Thoracic aorta (tissue), 2 donors: ENCODE results near the gene DOC2B. TPM values are rescaled to one million over a fixed set of nuclear protein-coding genes. Genes with fewer than 3 reads are reported as not detected.
"Not testable (repeated sequence)": the region's sequence is repeated elsewhere in the genome, so short reads cannot be mapped to it uniquely, and the experiment has no call there.

Experiments used
- ATAC-seq: fragments of 150-250 bp; one replicate; pipeline ENCODE4 v1.8.0; 2017; ENCODE audit warnings: low read depth; ENCODE audit not compliant: insufficient number of reproducible peaks, low FRiP score
- DNase-seq: peaks from one replicate; pipeline ENCODE4 v3.0.0-alpha.2; 2020; ENCODE audit warnings: low spot score
- H3K27ac ChIP-seq, 2 donors: fragments of 200-600 bp; sonication (generic); 1 replicate in 1 of 2; 2 replicates in 1 of 2; pipeline ENCODE4 v1.5.1; 2016; ENCODE audit warnings: mild to moderate bottlenecking in 2 of 2, moderate library complexity in 2 of 2
- H3K27me3 ChIP-seq: fragments of 200-600 bp; sonication (generic); replicated peaks from 2 replicates; pipeline ENCODE4 v1.6.0; 2016; ENCODE audit warnings: mild to moderate bottlenecking; ENCODE audit not compliant: insufficient read depth
- H3K36me3 ChIP-seq: fragments of 200-600 bp; sonication (generic); one replicate; pipeline ENCODE4 v1.5.1; 2016
- H3K4me1 ChIP-seq, 2 donors: fragments of 200-600 bp; sonication (generic); 1 replicate in 1 of 2; 2 replicates in 1 of 2; pipeline versions ENCODE4 v1.5.1 to v1.6.0; 2016; ENCODE audit warnings: low read depth in 2 of 2, mild to moderate bottlenecking in 1 of 2; ENCODE audit not compliant: control insufficient read depth in 1 of 2
- H3K4me3 ChIP-seq: fragments of 200-600 bp; sonication (generic); 2 replicates; pipeline ENCODE4 v1.5.1; 2016; ENCODE audit warnings: mild to moderate bottlenecking
- H3K9me3 ChIP-seq: fragments of 200-600 bp; sonication (generic); 2 replicates; pipeline ENCODE4 v1.5.1; 2016
- total RNA-seq, 2 donors: library from RNA; depleted of rRNA; stranded (reverse); fragments of >200 nt; gene quantifications; one replicate each; pipeline versions ENCODE4 v1.1.0 to v1.2.3, GENCODE V29; 2016
- TF ChIP-seq, protein P1 (sequence below): fragments of 200-600 bp; sonication (generic); IDR thresholded peaks from one replicate; pipeline ENCODE4 v1.5.1; 2019; ENCODE audit warnings: antibody characterized with exemption

DOC2B gene
- total RNA-seq, 2 donors from 2014 or later: 4.2 to 7.5 TPM

DNA sequence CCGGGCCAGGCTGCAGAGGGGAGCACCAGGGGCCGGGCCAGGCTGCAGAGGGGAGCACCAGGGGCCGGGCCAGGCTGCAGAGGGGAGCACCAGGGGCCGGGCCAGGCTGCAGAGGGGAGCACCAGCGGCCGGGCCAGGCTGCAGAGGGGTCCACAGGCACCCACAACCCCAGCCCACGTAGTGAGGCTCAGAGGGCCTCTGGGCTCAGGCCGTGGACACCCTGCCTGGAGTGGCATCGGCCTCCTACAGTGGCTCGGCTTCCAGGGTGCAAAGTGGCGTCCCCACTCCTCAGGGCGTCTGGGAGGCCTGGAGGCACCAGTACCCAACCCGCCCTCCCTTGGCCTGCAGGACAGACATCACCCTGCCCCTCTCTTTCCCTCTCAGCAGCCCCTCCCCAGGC, 9.6 kb downstream of the DOC2B start:
- H3K4me3 ChIP-seq: no peak overlapping the region
- H3K9me3 ChIP-seq: no peaks in the 10 kb centered on the region
- no peaks in the 10 kb centered on the region for H3K27me3 ChIP-seq
- no peak overlapping the region for H3K27ac ChIP-seq
- H3K4me1 ChIP-seq: no peaks in the 10 kb centered on the region
- ATAC-seq (no peak), DNase-seq (no peak)
- no peaks in the 10 kb centered on the region for H3K36me3 ChIP-seq
- TF ChIP-seq, protein P1, sequence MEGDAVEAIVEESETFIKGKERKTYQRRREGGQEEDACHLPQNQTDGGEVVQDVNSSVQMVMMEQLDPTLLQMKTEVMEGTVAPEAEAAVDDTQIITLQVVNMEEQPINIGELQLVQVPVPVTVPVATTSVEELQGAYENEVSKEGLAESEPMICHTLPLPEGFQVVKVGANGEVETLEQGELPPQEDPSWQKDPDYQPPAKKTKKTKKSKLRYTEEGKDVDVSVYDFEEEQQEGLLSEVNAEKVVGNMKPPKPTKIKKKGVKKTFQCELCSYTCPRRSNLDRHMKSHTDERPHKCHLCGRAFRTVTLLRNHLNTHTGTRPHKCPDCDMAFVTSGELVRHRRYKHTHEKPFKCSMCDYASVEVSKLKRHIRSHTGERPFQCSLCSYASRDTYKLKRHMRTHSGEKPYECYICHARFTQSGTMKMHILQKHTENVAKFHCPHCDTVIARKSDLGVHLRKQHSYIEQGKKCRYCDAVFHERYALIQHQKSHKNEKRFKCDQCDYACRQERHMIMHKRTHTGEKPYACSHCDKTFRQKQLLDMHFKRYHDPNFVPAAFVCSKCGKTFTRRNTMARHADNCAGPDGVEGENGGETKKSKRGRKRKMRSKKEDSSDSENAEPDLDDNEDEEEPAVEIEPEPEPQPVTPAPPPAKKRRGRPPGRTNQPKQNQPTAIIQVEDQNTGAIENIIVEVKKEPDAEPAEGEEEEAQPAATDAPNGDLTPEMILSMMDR: no peak

DNA sequence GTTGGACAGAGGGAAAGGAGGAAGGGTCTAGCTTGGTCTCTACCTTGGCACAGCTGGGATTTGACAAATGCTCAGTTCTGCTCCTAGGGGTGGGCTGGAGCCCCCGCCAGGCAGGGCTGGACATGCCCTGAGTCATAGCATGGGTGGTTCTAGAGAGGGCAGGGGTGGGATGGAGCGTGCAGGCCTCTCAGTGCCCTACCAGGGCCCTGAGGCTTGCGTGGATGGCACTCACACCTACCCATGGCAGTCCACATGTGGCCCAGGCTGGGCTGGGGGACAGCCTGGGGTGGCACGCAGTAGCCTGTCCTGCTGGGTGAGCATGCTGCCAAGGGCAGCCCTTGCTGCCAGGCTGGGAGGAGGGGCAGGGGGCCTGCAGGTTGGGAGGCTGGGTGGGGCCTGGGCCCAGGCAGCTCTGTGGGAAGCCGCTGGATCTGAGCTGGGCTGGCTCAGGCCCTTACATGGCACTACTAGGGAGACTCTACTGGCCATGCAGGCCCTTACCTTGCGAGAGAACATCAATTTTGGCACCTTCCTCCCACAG, 11.2 kb downstream of the DOC2B start:
- no peaks in the 10 kb centered on the region for H3K27me3 ChIP-seq
- H3K9me3 ChIP-seq: no peaks in the 10 kb centered on the region
- no peak overlapping the region for H3K4me3 ChIP-seq
- H3K27ac ChIP-seq: no peak overlapping the region
- ATAC-seq: no peak
- H3K36me3 ChIP-seq: no peaks in the 10 kb centered on the region
- no peak for DNase-seq
- no peaks in the 10 kb centered on the region for H3K4me1 ChIP-seq
- TF ChIP-seq, protein P1: no peak

DNA sequence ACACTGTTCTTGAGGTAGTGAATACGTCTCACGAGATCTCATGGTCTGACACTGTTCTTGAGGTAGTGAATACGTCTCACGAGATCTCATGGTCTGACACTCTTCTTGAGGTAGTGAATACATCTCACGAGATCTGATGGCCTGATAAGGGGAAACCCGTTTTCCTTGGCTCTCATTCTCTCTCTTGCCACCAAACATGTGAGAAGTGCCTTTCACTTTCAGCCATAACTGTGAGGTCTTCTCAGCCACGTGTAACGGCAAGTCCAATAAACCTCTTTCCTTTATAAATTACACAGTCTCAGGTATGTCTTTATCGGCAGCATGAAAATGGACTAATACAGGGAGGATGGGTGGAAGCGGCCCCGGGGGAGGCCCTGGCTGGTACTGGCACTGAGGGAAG, 12.8 kb downstream of the DOC2B start:
- not testable (repeated sequence) for H3K27ac ChIP-seq, ATAC-seq, H3K4me1 ChIP-seq, H3K27me3 ChIP-seq, H3K4me3 ChIP-seq, H3K36me3 ChIP-seq, DNase-seq, H3K9me3 ChIP-seq

DNA sequence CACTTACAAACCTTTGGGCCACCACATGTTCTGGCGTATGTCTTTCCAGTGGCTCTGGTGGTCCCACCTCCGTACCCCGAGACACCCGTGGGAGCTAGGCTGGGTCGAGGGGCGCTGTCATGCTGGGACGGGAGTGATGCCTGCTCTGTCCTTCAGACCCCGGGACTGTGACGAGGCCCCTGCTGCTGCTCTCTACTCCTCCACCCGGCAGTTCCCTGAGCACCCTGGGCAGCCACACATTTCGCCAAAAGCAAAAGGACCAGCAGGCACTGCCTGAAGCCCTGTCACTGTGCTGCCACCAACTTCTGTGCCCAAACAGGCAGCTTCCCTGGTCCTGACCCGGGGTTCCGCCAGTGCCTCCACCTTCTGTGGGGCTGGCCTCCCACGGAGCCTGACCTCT, 15.5 kb downstream of the DOC2B start:
- no peak for ATAC-seq
- H3K4me1 ChIP-seq: no peaks in the 10 kb centered on the region
- TF ChIP-seq, protein P1: no peak
- H3K36me3 ChIP-seq: no peaks in the 10 kb centered on the region
- no peak for DNase-seq
- H3K9me3 ChIP-seq: no peaks in the 10 kb centered on the region
- H3K4me3 ChIP-seq: no peak overlapping the region
- H3K27me3 ChIP-seq: no peaks in the 10 kb centered on the region
- H3K27ac ChIP-seq: no peak overlapping the region

DNA sequence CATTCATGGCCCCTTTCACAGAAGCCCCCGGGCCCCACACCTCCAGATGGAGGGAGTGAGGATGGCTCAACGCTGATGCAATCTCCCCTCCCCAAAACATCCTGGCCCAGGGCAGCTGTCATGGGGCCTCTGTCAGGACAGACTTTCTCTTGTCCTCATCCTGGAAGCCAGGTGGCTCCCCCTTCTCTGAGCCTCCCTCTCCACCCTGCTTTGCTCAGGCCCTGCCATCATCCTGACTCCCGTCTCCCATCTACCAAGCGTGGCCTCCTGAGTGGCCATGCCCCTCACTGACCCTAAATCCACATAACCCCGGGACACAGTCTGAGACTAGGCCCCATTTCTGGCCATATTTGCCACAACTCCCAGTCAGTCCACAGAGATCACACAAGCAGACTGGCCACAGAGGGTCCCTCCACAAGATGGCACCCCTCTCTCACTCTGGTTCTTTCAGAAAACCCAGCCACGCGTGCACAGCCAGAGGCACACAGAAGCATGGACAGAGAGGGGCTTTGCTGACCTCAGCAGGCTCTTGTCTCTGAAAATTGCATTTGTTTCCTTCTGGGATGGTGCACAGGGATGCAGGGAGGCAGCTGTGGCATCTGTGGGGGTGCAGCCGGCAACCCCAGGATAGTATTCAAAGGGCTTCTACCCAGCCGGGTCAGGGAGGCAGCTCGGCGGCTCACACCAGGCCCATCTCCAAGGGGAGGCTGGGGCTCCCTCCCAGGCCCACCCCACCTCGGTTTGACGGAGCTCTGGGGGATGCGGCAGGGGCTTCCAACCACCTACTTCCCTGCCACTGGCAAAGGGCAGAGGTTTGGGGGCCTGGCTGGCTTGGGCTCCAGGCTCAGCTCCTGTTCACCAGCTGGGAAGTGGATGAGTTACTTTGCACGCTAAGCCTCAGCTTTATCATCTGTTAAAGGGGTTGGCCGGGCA, 16.9 kb downstream of the DOC2B start:
- no peaks in the 10 kb centered on the region for H3K9me3 ChIP-seq
- H3K4me3 ChIP-seq: no peak overlapping the region
- H3K27ac ChIP-seq: no peak overlapping the region
- no peaks in the 10 kb centered on the region for H3K36me3 ChIP-seq
- H3K27me3 ChIP-seq: no peaks in the 10 kb centered on the region
- DNase-seq (no peak), ATAC-seq (no peak)
- H3K4me1 ChIP-seq: no peaks in the 10 kb centered on the region
- TF ChIP-seq, protein P1: no peak
